Mucosa of descending colon (tissue), 3 donors: Measurements from ENCODE around the gene MRPS11. TPM values are rescaled to one million over a fixed set of nuclear protein-coding genes. Genes with fewer than 3 reads are reported as not detected.
"Not testable (repeated sequence)": the region's sequence is repeated elsewhere in the genome, so short reads cannot be mapped to it uniquely, and the experiment has no call there.

Source experiments
- ATAC-seq: fragments of 200-7000 bp; cut with Tn5 transposase; one replicate; pipeline ENCODE4 v1.9.1; 2020; ENCODE audit warnings: mild to moderate bottlenecking, moderate library complexity
- DNase-seq, 3 donors: peaks; one replicate each; pipeline ENCODE4 v3.0.0-alpha.2; 2020
- H3K36me3 ChIP-seq: fragments of 200-600 bp; one replicate; pipeline ENCODE4 v1.8.0; 2021; ENCODE audit warnings: low read depth, mild to moderate bottlenecking
- H3K4me1 ChIP-seq: fragments of 200-600 bp; one replicate; pipeline ENCODE4 v1.8.0; 2021; ENCODE audit warnings: low read depth, mild to moderate bottlenecking
- H3K4me3 ChIP-seq: fragments of 200-600 bp; one replicate; pipeline ENCODE4 v1.8.0; 2021; ENCODE audit warnings: mild to moderate bottlenecking
- H3K9me3 ChIP-seq: fragments of 200-600 bp; one replicate; pipeline ENCODE4 v1.8.0; 2021; ENCODE audit warnings: mild to moderate bottlenecking
- intact Hi-C, 2 donors: fragments of 100-400 bp; cut with DNase I in 1 of 2; cut with micrococcal nuclease in 1 of 2; formaldehyde crosslinking; loops; one replicate each; pipeline versions ENCODE4 v1.11.0 to v1.11.1; 2022; cut with DNase I, micrococcal nuclease
- total RNA-seq, 3 donors: library from RNA; stranded (reverse); fragmentation: NEBNext Ultra II Directional in 2 of 3; extraction: Animal tissue kit (Norgen Biotek cat#: 25700) in 2 of 3; gene quantifications; one replicate each; pipeline versions ENCODE4 v1.2.1 to v1.2.4, GENCODE V29; 2021 to 2023
- TF ChIP-seq, protein P1 (sequence below): fragments of 200-600 bp; IDR thresholded peaks from one replicate; pipeline ENCODE4 v1.8.0; 2022; ENCODE audit warnings: antibody characterized with exemption, mild to moderate bottlenecking
- donor health status: DM: no; HTN: no; CAD: no; lungs with moderate emphysema.
- donor health status: DM: no; HTN: no; CAD: no.
- donor health status: DM: no; HTN: yes; CAD: no.

Gene MRPS11
- total RNA-seq, 3 donors from 2014 or later, result 44.7 to 54.6 (median 52.6) TPM

GRCh38 chr15:88509964-88510363 lies 42.5 kb downstream of the MRPS11 start:
- intact Hi-C loops, result no loop called here
- Histone ChIP-seq H3K9me3 (no peaks in the 10 kb centered on the region), H3K4me3 (no peak overlapping the region), H3K36me3 (no peaks in the 10 kb centered on the region), H3K4me1 (no peaks in the 10 kb centered on the region)
- TF ChIP-seq, protein P1, sequence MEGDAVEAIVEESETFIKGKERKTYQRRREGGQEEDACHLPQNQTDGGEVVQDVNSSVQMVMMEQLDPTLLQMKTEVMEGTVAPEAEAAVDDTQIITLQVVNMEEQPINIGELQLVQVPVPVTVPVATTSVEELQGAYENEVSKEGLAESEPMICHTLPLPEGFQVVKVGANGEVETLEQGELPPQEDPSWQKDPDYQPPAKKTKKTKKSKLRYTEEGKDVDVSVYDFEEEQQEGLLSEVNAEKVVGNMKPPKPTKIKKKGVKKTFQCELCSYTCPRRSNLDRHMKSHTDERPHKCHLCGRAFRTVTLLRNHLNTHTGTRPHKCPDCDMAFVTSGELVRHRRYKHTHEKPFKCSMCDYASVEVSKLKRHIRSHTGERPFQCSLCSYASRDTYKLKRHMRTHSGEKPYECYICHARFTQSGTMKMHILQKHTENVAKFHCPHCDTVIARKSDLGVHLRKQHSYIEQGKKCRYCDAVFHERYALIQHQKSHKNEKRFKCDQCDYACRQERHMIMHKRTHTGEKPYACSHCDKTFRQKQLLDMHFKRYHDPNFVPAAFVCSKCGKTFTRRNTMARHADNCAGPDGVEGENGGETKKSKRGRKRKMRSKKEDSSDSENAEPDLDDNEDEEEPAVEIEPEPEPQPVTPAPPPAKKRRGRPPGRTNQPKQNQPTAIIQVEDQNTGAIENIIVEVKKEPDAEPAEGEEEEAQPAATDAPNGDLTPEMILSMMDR, result no peak
- ATAC-seq (no peak), DNase-seq (no peak)

DNA sequence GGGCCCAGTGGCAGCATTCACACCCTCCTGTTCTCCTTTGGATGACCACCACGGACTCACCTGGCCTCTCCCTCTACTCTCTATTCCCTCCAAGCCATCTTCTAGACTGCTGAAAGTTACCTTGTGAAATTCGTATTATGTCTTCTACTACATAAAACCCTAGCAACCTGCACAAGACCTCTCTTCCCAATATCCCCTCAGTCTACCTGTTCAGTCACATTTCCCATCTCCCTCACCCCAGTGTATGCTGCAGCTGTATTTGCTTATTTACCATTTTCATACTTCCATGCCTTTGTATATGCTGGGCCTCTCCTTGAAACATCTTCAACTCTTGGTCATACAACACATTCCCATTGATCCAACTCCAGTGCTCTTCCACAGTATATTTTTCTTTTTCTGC lies 43.7 kb downstream of the MRPS11 start:
- ATAC-seq, result no peak
- Histone ChIP-seq H3K9me3 (no peaks in the 10 kb centered on the region), H3K4me1 (no peaks in the 10 kb centered on the region), H3K36me3 (no peaks in the 10 kb centered on the region), H3K4me3 (no peak overlapping the region)
- intact Hi-C loops, result no loop called here
- DNase-seq, result no peak
- TF ChIP-seq, protein P1, result no peak

DNA sequence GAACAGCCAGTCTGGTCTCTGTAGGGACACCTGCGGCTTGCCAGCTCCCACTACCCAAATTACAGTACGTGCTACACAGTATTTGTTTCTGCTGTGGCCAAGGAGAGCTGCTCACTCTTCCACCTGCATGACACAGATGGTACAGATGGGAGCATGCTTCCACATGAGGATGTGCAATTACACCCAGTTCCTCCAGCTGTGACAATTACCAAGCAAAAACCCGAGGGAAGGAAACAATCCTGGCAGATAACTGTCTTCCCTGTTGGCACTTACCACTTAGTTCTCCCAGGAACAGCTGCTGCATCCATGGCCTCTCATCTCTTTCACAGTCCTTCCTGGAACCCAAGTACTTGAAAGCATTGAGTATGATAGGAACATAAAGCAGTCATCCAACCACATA lies 44.6 kb downstream of the MRPS11 start:
- Histone ChIP-seq H3K4me3 (no peak overlapping the region), H3K9me3 (no peaks in the 10 kb centered on the region), H3K4me1 (no peaks in the 10 kb centered on the region), H3K36me3 (no peaks in the 10 kb centered on the region)
- intact Hi-C loops, result no loop called here
- TF ChIP-seq, protein P1, result no peak
- ATAC-seq, result no peak
- DNase-seq, result no peak

DNA sequence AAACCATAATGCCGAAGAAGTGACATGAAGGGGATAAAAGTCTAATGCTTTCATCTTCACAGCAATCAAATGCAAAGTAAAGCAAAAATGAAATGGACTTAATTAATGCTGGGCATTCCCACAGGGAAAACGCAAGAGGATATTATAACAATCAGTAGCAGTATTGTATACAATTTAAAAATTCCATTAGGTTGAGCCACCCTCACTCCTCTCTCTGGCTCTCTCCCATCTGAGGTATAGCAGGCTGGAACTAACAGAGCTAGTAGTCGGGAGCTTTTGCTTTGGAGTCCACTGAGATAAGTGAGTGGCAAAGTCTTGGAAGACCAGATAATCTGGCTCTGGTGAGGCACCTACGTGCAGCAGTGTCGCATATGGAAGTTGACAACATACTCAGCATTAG lies 45.1 kb downstream of the MRPS11 start:
- Histone ChIP-seq H3K4me1 (no peaks in the 10 kb centered on the region), H3K4me3 (no peak overlapping the region), H3K9me3 (no peaks in the 10 kb centered on the region), H3K36me3 (no peaks in the 10 kb centered on the region)
- intact Hi-C loops, result no loop called here
- ATAC-seq (no peak), DNase-seq (no peak)
- TF ChIP-seq, protein P1, result no peak

GRCh38 chr15:88513195-88513594 lies 45.7 kb downstream of the MRPS11 start:
- intact Hi-C loops, result no loop called here
- Histone ChIP-seq H3K4me3 (no peak overlapping the region), H3K4me1 (no peaks in the 10 kb centered on the region), H3K9me3 (no peaks in the 10 kb centered on the region), H3K36me3 (no peaks in the 10 kb centered on the region)
- ATAC-seq (peak; percentile 94), DNase-seq (no peak)
- TF ChIP-seq, protein P1, result no peak

- TF ChIP-seq, protein P1, result no peak
- H3K36me3 ChIP-seq, result no peaks in the 10 kb centered on the region
- H3K9me3 ChIP-seq, result no peaks in the 10 kb centered on the region
- intact Hi-C loops, result no loop called here
- DNase-seq, result no peak
- no peak overlapping the region for H3K4me3 ChIP-seq
- no peaks in the 10 kb centered on the region for H3K4me1 ChIP-seq
- no peak for ATAC-seq
Observed at GRCh38 chr15:88518903-88519302, 51.4 kb downstream of the MRPS11 start.

- H3K9me3 ChIP-seq, intact Hi-C loops, H3K4me3 ChIP-seq, H3K36me3 ChIP-seq, DNase-seq, H3K4me1 ChIP-seq, ATAC-seq: not testable (repeated sequence)
Observed at GRCh38 chr15:88524094-88524493, 56.6 kb downstream of the MRPS11 start.
